Measurements from ENCODE around the gene PEAR1.

PEAR1 gene

DNA sequence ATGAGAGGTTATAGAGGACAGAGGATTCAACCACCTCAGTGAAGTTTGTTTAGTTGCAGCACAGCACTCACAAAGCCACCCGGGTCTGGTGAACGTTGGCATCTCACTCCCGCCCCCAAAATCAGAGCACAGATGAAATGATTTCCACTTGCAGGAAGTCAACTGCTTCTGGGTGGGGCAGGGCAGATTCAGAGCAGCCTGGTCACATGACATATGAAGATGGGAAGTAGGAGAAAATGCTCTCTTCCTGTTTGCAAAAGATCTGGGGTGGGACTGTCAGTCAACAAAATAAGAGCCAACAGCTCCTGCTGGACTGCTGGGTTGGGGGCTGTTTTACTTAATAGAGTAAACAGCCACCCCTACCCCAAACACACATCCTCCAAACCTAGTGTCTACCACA is 70.1 kb downstream of the PEAR1 start:
- H3K36me3 Mint-ChIP-seq (ENCODE audit: low read depth) = peaks cover 74% of the 10 kb centered on the region
- H3K4me1 Mint-ChIP-seq = peaks cover 40% of the 10 kb centered on the region
- TF ChIP-seq, protein P1, sequence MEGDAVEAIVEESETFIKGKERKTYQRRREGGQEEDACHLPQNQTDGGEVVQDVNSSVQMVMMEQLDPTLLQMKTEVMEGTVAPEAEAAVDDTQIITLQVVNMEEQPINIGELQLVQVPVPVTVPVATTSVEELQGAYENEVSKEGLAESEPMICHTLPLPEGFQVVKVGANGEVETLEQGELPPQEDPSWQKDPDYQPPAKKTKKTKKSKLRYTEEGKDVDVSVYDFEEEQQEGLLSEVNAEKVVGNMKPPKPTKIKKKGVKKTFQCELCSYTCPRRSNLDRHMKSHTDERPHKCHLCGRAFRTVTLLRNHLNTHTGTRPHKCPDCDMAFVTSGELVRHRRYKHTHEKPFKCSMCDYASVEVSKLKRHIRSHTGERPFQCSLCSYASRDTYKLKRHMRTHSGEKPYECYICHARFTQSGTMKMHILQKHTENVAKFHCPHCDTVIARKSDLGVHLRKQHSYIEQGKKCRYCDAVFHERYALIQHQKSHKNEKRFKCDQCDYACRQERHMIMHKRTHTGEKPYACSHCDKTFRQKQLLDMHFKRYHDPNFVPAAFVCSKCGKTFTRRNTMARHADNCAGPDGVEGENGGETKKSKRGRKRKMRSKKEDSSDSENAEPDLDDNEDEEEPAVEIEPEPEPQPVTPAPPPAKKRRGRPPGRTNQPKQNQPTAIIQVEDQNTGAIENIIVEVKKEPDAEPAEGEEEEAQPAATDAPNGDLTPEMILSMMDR (IDR thresholded peaks at IDR 0.05) = no peak
- DNase-seq = no peak
- H3K4me3 Mint-ChIP-seq = no peak overlapping the region
- peaks cover 7% of the 10 kb centered on the region for H3K27me3 Mint-ChIP-seq (ENCODE audit: low read depth, poor library complexity)
- no peak overlapping the region for H3K27ac Mint-ChIP-seq
- H3K9me3 Mint-ChIP-seq = no peaks in the 10 kb centered on the region

GRCh38 chr1:156964441-156964840 is 70.9 kb downstream of the PEAR1 start:
- peaks cover 32% of the 10 kb centered on the region for H3K4me1 Mint-ChIP-seq
- no peak overlapping the region for H3K4me3 Mint-ChIP-seq
- no peak for DNase-seq
- peaks cover 7% of the 10 kb centered on the region for H3K27me3 Mint-ChIP-seq (ENCODE audit: low read depth, poor library complexity)
- H3K9me3 Mint-ChIP-seq = no peaks in the 10 kb centered on the region
- H3K36me3 Mint-ChIP-seq (ENCODE audit: low read depth) = peaks cover 71% of the 10 kb centered on the region
- H3K27ac Mint-ChIP-seq = no peak overlapping the region
- TF ChIP-seq, protein P1 (IDR thresholded peaks at IDR 0.05) = no peak
